Choroid plexus epithelial cell (primary cell): ENCODE measurements around the gene KCNC2.

Experiments used
- DNase-seq: peaks from one replicate; pipeline ENCODE4 v3.0.0-alpha.2; 2010; ENCODE audit warnings: low read depth
- H3K4me3 ChIP-seq: 2 replicates; pipeline ENCODE4 v1.5.1; 2011; ENCODE audit warnings: low read depth, mild to moderate bottlenecking, control low read depth, low read length, moderate library complexity
- CTCF ChIP-seq: conservative IDR thresholded peaks from 2 replicates; pipeline ENCODE4 v1.5.1; 2011; ENCODE audit warnings: low read depth, mild to moderate bottlenecking, control low read depth, inconsistent platforms, low read length, moderate library complexity

KCNC2 gene

GRCh38 chr12:75209812-75210138 lies at the start of gene KCNC2:
KCNC2 (minus strand) TSS chr12:75209839.
- TF ChIP-seq CTCF = no peak
- H3K4me3 ChIP-seq = no peak within 1 kb of the TSS
- DNase-seq = no peak

- TF ChIP-seq CTCF = no peak
- no peak overlapping the region for H3K4me3 ChIP-seq
- no peak for DNase-seq
Measured at GRCh38 chr12:75259143-75259542, 49.5 kb upstream of the KCNC2 start.

GRCh38 chr12:75257510-75257909 lies 47.9 kb upstream of the KCNC2 start:
- DNase-seq = no peak
- H3K4me3 ChIP-seq = no peak overlapping the region
- TF ChIP-seq CTCF = no peak

GRCh38 chr12:75245108-75245507 lies 35.5 kb upstream of the KCNC2 start:
- no peak overlapping the region for H3K4me3 ChIP-seq
- DNase-seq = no peak
- no peak for TF ChIP-seq CTCF

GRCh38 chr12:75239987-75240386 lies 30.3 kb upstream of the KCNC2 start:
- no peak for DNase-seq
- no peak overlapping the region for H3K4me3 ChIP-seq
- TF ChIP-seq CTCF = no peak

- DNase-seq = no peak
- TF ChIP-seq CTCF = no peak
- no peak overlapping the region for H3K4me3 ChIP-seq
Measured at GRCh38 chr12:75236206-75236605, 26.6 kb upstream of the KCNC2 start.

GRCh38 chr12:75227132-75227531 lies 17.5 kb upstream of the KCNC2 start:
- no peak overlapping the region for H3K4me3 ChIP-seq
- no peak for TF ChIP-seq CTCF
- DNase-seq = no peak
